DND-41 (cell line): ENCODE measurements around the gene SGPP1.

Source experiments
- CTCF ChIP-seq: IDR thresholded peaks from 2 replicates; pipeline ENCODE4 v1.5.1; 2012; ENCODE audit warnings: borderline replicate concordance, low read length, moderate library complexity, mild to moderate bottlenecking; ENCODE audit not compliant: poor library complexity, severe bottlenecking; ENCODE audit errors: extremely low read depth
- EZH2 ChIP-seq: IDR thresholded peaks from 3 replicates; pipeline ENCODE4 v1.6.1; 2012; ENCODE audit warnings: borderline replicate concordance, low read depth, mild to moderate bottlenecking, moderate library complexity, low read length, inconsistent platforms; ENCODE audit not compliant: severe bottlenecking

- TF ChIP-seq EZH2 (no peak), CTCF (no peak)
Observed at GRCh38 chr14:63671987-63672386, 55.9 kb downstream of the SGPP1 start.
